ENCODE results near the gene SLC8A1. TPM values are rescaled to one million over a fixed set of nuclear protein-coding genes. Genes with fewer than 3 reads are reported as not detected.
A peak's percentile ranks its signal among the peaks of the same experiment; 100 is the strongest.

SLC8A1 gene
- total and polyA plus RNA-seq, 2 of the 13 experiments (the other 11 are each of a cell fraction or from before 2014, with no cell fraction given), result not detected

DNA sequence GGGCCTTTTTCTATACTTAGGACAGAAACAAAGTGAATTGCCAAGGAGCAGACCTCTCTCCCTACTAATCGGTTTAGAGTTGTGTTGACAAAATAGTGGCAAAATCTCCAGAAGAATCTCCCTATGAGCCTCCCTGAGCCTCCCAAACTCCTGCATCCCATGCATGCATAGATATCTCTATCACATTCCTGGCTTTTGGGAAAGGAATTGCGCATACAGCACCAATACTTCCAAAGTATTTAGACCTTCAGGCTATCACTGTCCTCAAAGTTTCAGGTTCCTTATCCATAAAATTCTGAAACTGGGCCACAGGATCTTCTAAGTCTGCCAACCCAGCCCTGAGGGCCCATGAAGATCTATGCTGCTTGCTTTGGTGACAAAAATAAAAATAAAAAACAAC is 152.1 kb downstream of the SLC8A1 start (continued):
- TF ChIP-seq, protein P1, sequence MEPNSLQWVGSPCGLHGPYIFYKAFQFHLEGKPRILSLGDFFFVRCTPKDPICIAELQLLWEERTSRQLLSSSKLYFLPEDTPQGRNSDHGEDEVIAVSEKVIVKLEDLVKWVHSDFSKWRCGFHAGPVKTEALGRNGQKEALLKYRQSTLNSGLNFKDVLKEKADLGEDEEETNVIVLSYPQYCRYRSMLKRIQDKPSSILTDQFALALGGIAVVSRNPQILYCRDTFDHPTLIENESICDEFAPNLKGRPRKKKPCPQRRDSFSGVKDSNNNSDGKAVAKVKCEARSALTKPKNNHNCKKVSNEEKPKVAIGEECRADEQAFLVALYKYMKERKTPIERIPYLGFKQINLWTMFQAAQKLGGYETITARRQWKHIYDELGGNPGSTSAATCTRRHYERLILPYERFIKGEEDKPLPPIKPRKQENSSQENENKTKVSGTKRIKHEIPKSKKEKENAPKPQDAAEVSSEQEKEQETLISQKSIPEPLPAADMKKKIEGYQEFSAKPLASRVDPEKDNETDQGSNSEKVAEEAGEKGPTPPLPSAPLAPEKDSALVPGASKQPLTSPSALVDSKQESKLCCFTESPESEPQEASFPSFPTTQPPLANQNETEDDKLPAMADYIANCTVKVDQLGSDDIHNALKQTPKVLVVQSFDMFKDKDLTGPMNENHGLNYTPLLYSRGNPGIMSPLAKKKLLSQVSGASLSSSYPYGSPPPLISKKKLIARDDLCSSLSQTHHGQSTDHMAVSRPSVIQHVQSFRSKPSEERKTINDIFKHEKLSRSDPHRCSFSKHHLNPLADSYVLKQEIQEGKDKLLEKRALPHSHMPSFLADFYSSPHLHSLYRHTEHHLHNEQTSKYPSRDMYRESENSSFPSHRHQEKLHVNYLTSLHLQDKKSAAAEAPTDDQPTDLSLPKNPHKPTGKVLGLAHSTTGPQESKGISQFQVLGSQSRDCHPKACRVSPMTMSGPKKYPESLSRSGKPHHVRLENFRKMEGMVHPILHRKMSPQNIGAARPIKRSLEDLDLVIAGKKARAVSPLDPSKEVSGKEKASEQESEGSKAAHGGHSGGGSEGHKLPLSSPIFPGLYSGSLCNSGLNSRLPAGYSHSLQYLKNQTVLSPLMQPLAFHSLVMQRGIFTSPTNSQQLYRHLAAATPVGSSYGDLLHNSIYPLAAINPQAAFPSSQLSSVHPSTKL (CRISPR knock-in tag; IDR thresholded peaks at IDR 0.05), result no peak
- TF ChIP-seq HHEX (CRISPR knock-in tag; IDR thresholded peaks at IDR 0.05) (no peak), MYNN (CRISPR knock-in tag; IDR thresholded peaks at IDR 0.05; ENCODE audit: low read depth) (no peak)

DNA sequence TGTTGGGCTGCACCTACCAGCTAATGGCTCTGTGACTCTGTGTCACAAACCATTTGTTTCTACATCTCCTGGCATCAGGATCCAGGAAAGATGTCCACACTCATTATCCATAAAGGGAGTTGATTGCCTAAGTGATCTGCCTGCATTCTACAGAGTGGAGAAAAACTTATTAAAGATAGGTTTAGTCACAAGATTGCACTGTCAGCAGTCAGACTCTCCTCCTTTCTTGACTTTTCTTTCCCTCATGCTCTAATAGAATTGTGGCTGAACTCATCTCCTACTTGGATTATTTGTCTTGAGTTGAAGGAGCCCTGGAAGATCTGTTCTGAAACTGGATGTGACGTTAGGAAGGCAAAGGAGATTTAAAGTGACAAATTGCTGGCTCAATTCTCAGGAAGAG is 152.7 kb downstream of the SLC8A1 start:
- no TSS peak for BruUV-seq (replicated peaks)
- ATAC-seq (no peak), DNase-seq (ENCODE audit: low spot score) (no peak), FAIRE-seq (no peak)
- no peak overlapping the region for H3K9ac ChIP-seq (ENCODE audit: insufficient read depth, low read depth, low read length)
- no peak overlapping the region for H3K27ac ChIP-seq (ENCODE audit: extremely low read length, insufficient read depth, low read length)
- H3K27me3 ChIP-seq (ENCODE audit: control insufficient read depth in 1 of 2, insufficient read depth in 2 of 2, low read length in 2 of 2), result no peaks in the 10 kb centered on the region
- ChIA-PET POLR2A (no interaction called here), CTCF (ENCODE audit: low intra/inter-chr PET ratio, low total read pairs) (no interaction called here)
- H2AFZ ChIP-seq (ENCODE audit: low read length), result no peak overlapping the region
- in situ Hi-C loops (cut with HindIII; ENCODE audit: extremely low pct_ligation_motif_present, low pct_unique_long_range_greater_than_20kb) (no loop called here), intact Hi-C loops (cut with micrococcal nuclease; ENCODE audit: unreplicated experiment) (no loop called here)
- TF ChIP-seq MAFF (IDR thresholded peaks at IDR 0.05; ENCODE audit: low read depth, low read length), result peak; percentile 37; the same call in 1 of the 2 replicates
- TF ChIP-seq, protein P2, sequence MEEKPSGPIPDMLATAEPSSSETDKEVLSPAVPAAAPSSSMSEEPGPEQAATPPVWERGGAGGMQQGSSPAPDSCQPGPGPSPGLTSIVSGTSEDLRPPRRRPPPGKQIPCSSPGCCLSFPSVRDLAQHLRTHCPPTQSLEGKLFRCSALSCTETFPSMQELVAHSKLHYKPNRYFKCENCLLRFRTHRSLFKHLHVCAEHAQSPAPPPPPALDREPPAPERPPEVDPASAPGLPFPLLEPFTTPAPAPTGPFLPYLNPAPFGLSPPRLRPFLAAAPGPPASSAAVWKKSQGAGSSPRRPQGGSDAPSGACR (CRISPR knock-in tag; IDR thresholded peaks at IDR 0.05), result no peak
- TF ChIP-seq, protein P1 (CRISPR knock-in tag; IDR thresholded peaks at IDR 0.05), result no peak
- peak; percentile 58 to 65 for TF ChIP-seq MAFK (conservative IDR thresholded peaks at IDR 0.05 in 1 of 2, IDR thresholded peaks at IDR 0.05 in 1 of 2; ENCODE audit: low read length in 2 of 2)
- no peak overlapping the region for H3K4me2 ChIP-seq (ENCODE audit: low read depth, low read length)
- no peaks in the 10 kb centered on the region for H3K4me1 ChIP-seq (ENCODE audit: insufficient read depth, low read length)
- H3K79me2 ChIP-seq (ENCODE audit: insufficient read depth, low read length), result no peaks in the 10 kb centered on the region
- no peaks in the 10 kb centered on the region for H3K9me3 ChIP-seq (ENCODE audit: low read length)
- no peaks in the 10 kb centered on the region for H3K36me3 ChIP-seq (replicated peaks in 1 of 2; ENCODE audit: control insufficient read depth in 1 of 2, insufficient read depth in 2 of 2, low read length in 2 of 2)
- H3K4me3 ChIP-seq (replicated peaks in 1 of 3; ENCODE audit: insufficient read depth in 1 of 3, low read depth in 2 of 3, low read length in 3 of 3), result no peak overlapping the region
- WGBS (ENCODE audit: low lambda C conversion rate), result 4% methylated on average over 1 of the region's 1 CpG
- H4K20me1 ChIP-seq (ENCODE audit: insufficient read depth, low read length), result no peaks in the 10 kb centered on the region
